Keratinocyte (primary cell): ENCODE results near the gene ACAP2.

Source experiments
- EZH2 ChIP-seq: IDR thresholded peaks from one replicate; pipeline ENCODE4 v1.6.1; 2012; ENCODE audit warnings: inconsistent platforms, mild to moderate bottlenecking, low read length, moderate library complexity
- TF ChIP-seq, protein P1 (sequence below), 3 experiments: IDR thresholded peaks in 1 of 3; conservative IDR thresholded peaks in 1 of 3; optimal IDR thresholded peaks in 1 of 3; 2 replicates in 2 of 3; 3 replicates in 1 of 3; pipeline versions ENCODE3 to v1.5.1; 2011; ENCODE audit warnings: low read length in 3 of 3, mild to moderate bottlenecking in 3 of 3, moderate library complexity in 2 of 3, control low read depth in 1 of 3, inconsistent platforms in 1 of 3; ENCODE audit not compliant: insufficient read depth in 2 of 3; ENCODE audit errors: extremely low read depth in 1 of 3

DNA sequence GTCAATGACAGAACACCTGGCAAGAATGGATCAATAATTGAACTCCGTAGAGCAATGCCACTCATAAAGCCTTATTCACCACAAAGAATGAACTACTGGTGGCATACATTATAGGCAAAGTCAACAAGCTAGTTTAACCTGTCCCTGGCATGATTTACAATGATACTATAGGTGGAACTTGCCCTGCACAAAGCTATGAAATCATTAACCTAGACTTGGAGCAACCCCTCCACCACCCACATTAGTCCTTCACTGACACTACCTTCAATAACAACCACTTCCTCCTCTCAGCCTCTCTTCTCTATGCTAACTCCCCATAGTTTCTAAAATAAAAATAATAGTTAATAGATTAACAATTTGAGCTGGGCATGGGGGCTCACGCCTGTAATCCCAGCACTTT lies 54.4 kb downstream of the ACAP2 start:
- TF ChIP-seq, protein P1, sequence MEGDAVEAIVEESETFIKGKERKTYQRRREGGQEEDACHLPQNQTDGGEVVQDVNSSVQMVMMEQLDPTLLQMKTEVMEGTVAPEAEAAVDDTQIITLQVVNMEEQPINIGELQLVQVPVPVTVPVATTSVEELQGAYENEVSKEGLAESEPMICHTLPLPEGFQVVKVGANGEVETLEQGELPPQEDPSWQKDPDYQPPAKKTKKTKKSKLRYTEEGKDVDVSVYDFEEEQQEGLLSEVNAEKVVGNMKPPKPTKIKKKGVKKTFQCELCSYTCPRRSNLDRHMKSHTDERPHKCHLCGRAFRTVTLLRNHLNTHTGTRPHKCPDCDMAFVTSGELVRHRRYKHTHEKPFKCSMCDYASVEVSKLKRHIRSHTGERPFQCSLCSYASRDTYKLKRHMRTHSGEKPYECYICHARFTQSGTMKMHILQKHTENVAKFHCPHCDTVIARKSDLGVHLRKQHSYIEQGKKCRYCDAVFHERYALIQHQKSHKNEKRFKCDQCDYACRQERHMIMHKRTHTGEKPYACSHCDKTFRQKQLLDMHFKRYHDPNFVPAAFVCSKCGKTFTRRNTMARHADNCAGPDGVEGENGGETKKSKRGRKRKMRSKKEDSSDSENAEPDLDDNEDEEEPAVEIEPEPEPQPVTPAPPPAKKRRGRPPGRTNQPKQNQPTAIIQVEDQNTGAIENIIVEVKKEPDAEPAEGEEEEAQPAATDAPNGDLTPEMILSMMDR (optimal IDR thresholded peaks at IDR 0.05 in 1 of 3, IDR thresholded peaks at IDR 0.05 in 1 of 3, conservative IDR thresholded peaks at IDR 0.05 in 1 of 3; ENCODE audit: extremely low read depth in 1 of 3, insufficient read depth in 2 of 3, low read length in 3 of 3) = no peak
- no peak for TF ChIP-seq EZH2
